DOHH2 (cell line): ENCODE results near the gene PATL2.

ENCODE experiments used
- H3F3A ChIP-seq: fragments of 200-600 bp; sonication (generic), shearing (Covaris generic); 2 replicates; pipeline ENCODE4 v1.6.0; 2016; ENCODE audit warnings: antibody characterized with exemption, mild to moderate bottlenecking; ENCODE audit not compliant: control insufficient read depth, insufficient read depth
- H3K27ac ChIP-seq: fragments of 200-600 bp; sonication (generic); 2 replicates; pipeline ENCODE4 v1.5.1; 2014; ENCODE audit warnings: low read depth, mild to moderate bottlenecking, low read length, moderate library complexity
- H3K27me3 ChIP-seq: fragments of 200-600 bp; sonication (generic); 2 replicates; pipeline ENCODE4 v1.6.1; 2014; ENCODE audit warnings: mild to moderate bottlenecking, low read length, mixed read lengths; ENCODE audit not compliant: control insufficient read depth
- H3K36me3 ChIP-seq: fragments of 200-600 bp; sonication (generic); 2 replicates; pipeline ENCODE4 v1.6.1; 2014; ENCODE audit warnings: mild to moderate bottlenecking, low read length, moderate library complexity, mixed read lengths; ENCODE audit not compliant: control insufficient read depth
- H3K4me1 ChIP-seq: fragments of 200-600 bp; sonication (generic); 2 replicates; pipeline ENCODE4 v1.6.1; 2014; ENCODE audit warnings: mild to moderate bottlenecking, low read length, mixed read lengths; ENCODE audit not compliant: control insufficient read depth
- H3K4me2 ChIP-seq: fragments of 200-600 bp; sonication (generic); 2 replicates; pipeline ENCODE4 v1.6.0; 2014; ENCODE audit warnings: mild to moderate bottlenecking, low read length, moderate library complexity
- H3K4me3 ChIP-seq: fragments of 200-600 bp; sonication (generic); 2 replicates; pipeline ENCODE4 v1.5.1; 2014; ENCODE audit warnings: mild to moderate bottlenecking, low read length, mixed read lengths
- H3K79me2 ChIP-seq: fragments of 200-600 bp; sonication (generic); 2 replicates; pipeline ENCODE4 v1.6.1; 2014; ENCODE audit warnings: mild to moderate bottlenecking, low read length, mixed read lengths; ENCODE audit not compliant: control insufficient read depth
- H3K9me2 ChIP-seq: fragments of 200-600 bp; sonication (generic); replicated peaks from 2 replicates; pipeline ENCODE4 v1.6.1; 2014; ENCODE audit warnings: mild to moderate bottlenecking, low read length, mixed read lengths; ENCODE audit not compliant: control insufficient read depth
- H3K9me3 ChIP-seq: fragments of 200-600 bp; sonication (generic); 2 replicates; pipeline ENCODE4 v1.6.1; 2014; ENCODE audit warnings: antibody characterized with exemption, low read length, mixed read lengths; ENCODE audit not compliant: control insufficient read depth, insufficient read depth
- H4K20me1 ChIP-seq: fragments of 200-600 bp; sonication (generic); 2 replicates; pipeline ENCODE4 v1.6.0; 2014; ENCODE audit warnings: low read depth, mild to moderate bottlenecking, antibody characterized with exemption, low read length, moderate library complexity; ENCODE audit not compliant: control insufficient read depth, insufficient read depth
- EZH2phosphoT487 ChIP-seq: fragments of 200-600 bp; sonication (generic); IDR thresholded peaks from 2 replicates; pipeline ENCODE4 v1.6.1; 2017; ENCODE audit warnings: borderline replicate concordance, mild to moderate bottlenecking, antibody characterized with exemption, low read length, moderate library complexity, mixed read lengths
- TF ChIP-seq, protein P1 (sequence below): fragments of 200-600 bp; sonication (generic); IDR thresholded peaks from one replicate; pipeline ENCODE4 v1.5.1; 2014; ENCODE audit warnings: antibody characterized with exemption, mild to moderate bottlenecking, low read depth, low read length; ENCODE audit not compliant: poor library complexity, severe bottlenecking

PATL2 gene

DNA sequence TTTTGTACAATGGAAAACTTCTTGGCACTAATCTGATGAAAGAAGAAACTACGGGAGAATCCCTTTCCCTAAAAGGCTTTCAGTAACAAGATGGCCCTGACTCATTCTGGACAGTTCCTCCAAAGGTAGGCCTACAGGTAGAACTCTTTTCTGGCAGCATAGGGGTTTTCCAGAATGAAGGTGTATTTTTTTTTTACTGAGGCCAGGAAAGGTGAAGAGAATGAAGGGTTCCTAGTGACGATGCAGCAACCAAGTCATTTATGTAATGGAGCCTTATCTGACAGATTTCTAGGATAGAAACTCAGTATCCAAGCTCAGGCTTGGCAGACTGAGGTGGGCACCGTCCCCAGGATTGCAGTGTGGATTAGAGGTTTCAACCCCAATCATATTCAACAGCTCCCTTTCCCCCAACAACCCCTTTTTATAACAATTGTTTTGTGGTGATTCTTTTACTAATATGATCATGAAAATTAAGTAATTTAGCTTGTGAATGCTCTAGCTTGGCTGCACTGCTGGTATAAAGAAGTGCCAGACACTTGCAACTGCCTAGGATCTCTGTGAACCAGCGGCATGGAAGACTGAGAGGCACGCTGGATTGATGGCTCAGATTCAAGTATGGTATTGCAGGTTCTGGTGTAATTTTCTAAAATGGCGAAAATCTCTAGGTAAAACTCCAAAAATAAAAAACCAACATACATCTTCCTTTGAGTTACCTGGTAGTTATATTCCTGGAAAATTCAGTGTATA is 16.5 kb upstream of the PATL2 start:
- Histone ChIP-seq H3K79me2 (peaks cover 17% of the 10 kb centered on the region), H3K36me3 (peaks cover 14% of the 10 kb centered on the region), H3K4me1 (peaks cover 68% of the 10 kb centered on the region), H3K9me3 (no peaks in the 10 kb centered on the region), H3K4me3 (peak overlapping the region; percentile 69), H3K27ac (peak overlapping the region; percentile 88), H3F3A (peaks cover 34% of the 10 kb centered on the region), H4K20me1 (no peaks in the 10 kb centered on the region), H3K4me2 (peak overlapping the region; percentile 99), H3K9me2 (no peaks in the 10 kb centered on the region), H3K27me3 (no peaks in the 10 kb centered on the region)
- TF ChIP-seq, protein P1, sequence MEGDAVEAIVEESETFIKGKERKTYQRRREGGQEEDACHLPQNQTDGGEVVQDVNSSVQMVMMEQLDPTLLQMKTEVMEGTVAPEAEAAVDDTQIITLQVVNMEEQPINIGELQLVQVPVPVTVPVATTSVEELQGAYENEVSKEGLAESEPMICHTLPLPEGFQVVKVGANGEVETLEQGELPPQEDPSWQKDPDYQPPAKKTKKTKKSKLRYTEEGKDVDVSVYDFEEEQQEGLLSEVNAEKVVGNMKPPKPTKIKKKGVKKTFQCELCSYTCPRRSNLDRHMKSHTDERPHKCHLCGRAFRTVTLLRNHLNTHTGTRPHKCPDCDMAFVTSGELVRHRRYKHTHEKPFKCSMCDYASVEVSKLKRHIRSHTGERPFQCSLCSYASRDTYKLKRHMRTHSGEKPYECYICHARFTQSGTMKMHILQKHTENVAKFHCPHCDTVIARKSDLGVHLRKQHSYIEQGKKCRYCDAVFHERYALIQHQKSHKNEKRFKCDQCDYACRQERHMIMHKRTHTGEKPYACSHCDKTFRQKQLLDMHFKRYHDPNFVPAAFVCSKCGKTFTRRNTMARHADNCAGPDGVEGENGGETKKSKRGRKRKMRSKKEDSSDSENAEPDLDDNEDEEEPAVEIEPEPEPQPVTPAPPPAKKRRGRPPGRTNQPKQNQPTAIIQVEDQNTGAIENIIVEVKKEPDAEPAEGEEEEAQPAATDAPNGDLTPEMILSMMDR, result no peak
- no peak for TF ChIP-seq EZH2phosphoT487

DNA sequence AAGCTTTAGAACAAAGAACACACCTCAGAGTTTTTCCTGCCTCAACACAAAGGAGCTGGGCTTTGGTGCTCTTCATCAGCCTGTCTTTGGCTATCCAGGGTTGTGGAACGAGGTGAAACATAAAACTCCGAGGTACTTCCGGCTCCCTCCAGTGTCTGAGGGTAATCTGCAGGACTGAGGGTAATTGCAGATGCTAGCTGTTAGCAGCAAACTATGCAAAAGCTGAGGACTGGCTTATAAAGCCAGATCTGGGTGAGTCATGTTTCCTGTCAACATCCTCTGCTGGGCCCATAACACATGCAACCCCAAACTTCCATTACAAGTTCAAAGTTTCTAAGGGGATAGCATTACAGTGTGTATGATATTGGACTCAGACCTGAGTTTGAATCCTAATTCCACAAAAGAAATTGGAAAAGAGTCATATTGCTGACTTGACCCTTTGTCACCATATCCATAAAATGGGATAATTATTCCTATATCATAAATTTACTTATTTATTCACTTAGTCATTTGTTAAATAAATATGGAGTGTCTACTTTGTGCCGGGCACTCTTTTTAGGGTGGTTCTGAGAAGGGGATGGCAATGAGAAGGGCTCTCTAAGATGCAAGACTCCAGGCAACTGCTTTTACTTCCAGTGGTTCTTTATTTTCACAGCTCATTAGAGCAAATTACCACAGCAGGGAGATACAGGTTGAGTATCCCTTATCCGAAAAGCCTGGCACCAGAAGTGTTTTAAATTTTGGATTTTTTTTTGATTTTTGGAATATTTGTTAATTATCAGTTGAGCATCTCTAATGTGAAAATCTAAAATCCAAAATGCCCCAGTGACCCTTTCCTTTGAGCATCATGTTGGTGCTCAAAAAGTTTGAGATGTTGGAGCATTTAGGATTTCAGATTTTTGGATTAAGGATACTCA is 15.7 kb upstream of the PATL2 start:
- H3K79me2 ChIP-seq, result peaks cover 17% of the 10 kb centered on the region
- peak overlapping the region; percentile 99 for H3K4me2 ChIP-seq
- peak overlapping the region; percentile 88 for H3K27ac ChIP-seq
- peak overlapping the region; percentile 69 for H3K4me3 ChIP-seq
- TF ChIP-seq EZH2phosphoT487, result no peak
- TF ChIP-seq, protein P1, result no peak
- no peaks in the 10 kb centered on the region for H3K9me2 ChIP-seq
- H4K20me1 ChIP-seq, result no peaks in the 10 kb centered on the region
- peaks cover 7% of the 10 kb centered on the region for H3K36me3 ChIP-seq
- H3K9me3 ChIP-seq, result no peaks in the 10 kb centered on the region
- H3K27me3 ChIP-seq, result no peaks in the 10 kb centered on the region
- H3F3A ChIP-seq, result peaks cover 39% of the 10 kb centered on the region
- H3K4me1 ChIP-seq, result peaks cover 76% of the 10 kb centered on the region

DNA sequence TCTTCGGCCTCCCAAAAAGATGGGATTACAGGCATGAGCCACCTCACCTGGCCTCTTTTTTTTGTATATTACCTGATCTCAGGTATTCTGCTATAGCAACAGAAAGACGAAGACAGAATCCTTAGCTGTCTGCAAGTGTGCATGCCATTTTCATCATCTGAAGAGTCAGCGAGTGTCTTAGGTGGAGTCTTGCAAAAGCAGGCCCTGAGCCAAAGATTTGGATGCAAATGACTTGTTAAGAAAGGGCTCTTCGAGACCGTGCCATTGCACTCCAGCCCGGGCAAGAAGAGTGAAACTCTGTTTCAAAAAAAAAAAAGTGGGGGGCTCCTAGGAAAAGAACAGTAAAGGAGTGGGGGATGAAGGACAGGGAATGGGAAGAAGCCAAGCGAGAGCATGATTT is 15.0 kb upstream of the PATL2 start:
- TF ChIP-seq, protein P1, result no peak
- no peak for TF ChIP-seq EZH2phosphoT487
- Histone ChIP-seq H3K9me3 (no peaks in the 10 kb centered on the region), H3K9me2 (no peaks in the 10 kb centered on the region), H3K4me1 (peaks cover 82% of the 10 kb centered on the region), H3K4me3 (peak overlapping the region; percentile 69), H3K79me2 (peaks cover 17% of the 10 kb centered on the region), H3K36me3 (peaks cover 2% of the 10 kb centered on the region; the same call in 1 of the 2 replicates), H3K4me2 (peak overlapping the region; percentile 99), H3K27me3 (no peaks in the 10 kb centered on the region), H4K20me1 (no peaks in the 10 kb centered on the region), H3F3A (peaks cover 42% of the 10 kb centered on the region), H3K27ac (peak overlapping the region; percentile 88)
